AG09309 (cell line): ENCODE results near the gene RAB3GAP2.

Source experiments
- DNase-seq: peaks from one replicate; pipeline ENCODE4 v3.0.0-alpha.2; 2010; ENCODE audit warnings: low read depth
- H3K4me3 ChIP-seq: 2 replicates; pipeline ENCODE4 v1.5.1; 2011; ENCODE audit warnings: mild to moderate bottlenecking, low read depth, low read length, moderate library complexity; ENCODE audit not compliant: control insufficient read depth
- CTCF ChIP-seq: IDR thresholded peaks from 2 replicates; pipeline ENCODE4 v1.5.1; 2011; ENCODE audit warnings: mild to moderate bottlenecking, low read depth, low read length, inconsistent platforms; ENCODE audit not compliant: insufficient read depth, control insufficient read depth; ENCODE audit errors: missing control alignments

Gene RAB3GAP2

GRCh38 chr1:220227393-220227792 lies 44.9 kb downstream of the RAB3GAP2 start:
- no peak for TF ChIP-seq CTCF
- no peak for DNase-seq
- H3K4me3 ChIP-seq = no peak overlapping the region

GRCh38 chr1:220226752-220227151 lies 45.5 kb downstream of the RAB3GAP2 start:
- H3K4me3 ChIP-seq = no peak overlapping the region
- no peak for TF ChIP-seq CTCF
- DNase-seq = no peak

GRCh38 chr1:220225957-220226356 lies 46.3 kb downstream of the RAB3GAP2 start:
- TF ChIP-seq CTCF = no peak

GRCh38 chr1:220224611-220225124 lies 47.6 kb downstream of the RAB3GAP2 start:
- no peak overlapping the region for H3K4me3 ChIP-seq
- DNase-seq = no peak
- no peak for TF ChIP-seq CTCF

More at GRCh38 chr1:220225957-220226356, 46.3 kb downstream of the RAB3GAP2 start:
- no peak for DNase-seq
- H3K4me3 ChIP-seq = no peak overlapping the region

- no peak for TF ChIP-seq CTCF
- H3K4me3 ChIP-seq = no peak overlapping the region
- no peak for DNase-seq
These were observed 48.2 kb downstream of the RAB3GAP2 start for GRCh38 chr1:220224033-220224432.

GRCh38 chr1:220222939-220223338 lies 49.3 kb downstream of the RAB3GAP2 start:
- no peak for TF ChIP-seq CTCF
- no peak overlapping the region for H3K4me3 ChIP-seq
- DNase-seq = no peak

GRCh38 chr1:220221670-220222069 lies 50.6 kb downstream of the RAB3GAP2 start:
- no peak for DNase-seq
- no peak overlapping the region for H3K4me3 ChIP-seq

More at GRCh38 chr1:220221670-220222069, 50.6 kb downstream of the RAB3GAP2 start:
- no peak for TF ChIP-seq CTCF
